ENCODE measurements around the gene SMOC2. TPM values are rescaled to one million over a fixed set of nuclear protein-coding genes. Genes with fewer than 3 reads are reported as not detected.

The SMOC2 gene
- total RNA-seq, 3 donors from 2014 or later = 14.4 to 67.2 (median 63.6) TPM

- no peak overlapping the region for H3K4me3 ChIP-seq
- intact Hi-C loops (cut with DNase I; ENCODE audit: low total_unique reads) = no loop called here
- no peaks in the 10 kb centered on the region for H3K9me3 ChIP-seq
- no peak overlapping the region for H3K27ac ChIP-seq
- TF ChIP-seq POLR2A (IDR thresholded peaks at IDR 0.05) = no peak
- TF ChIP-seq, protein P1, sequence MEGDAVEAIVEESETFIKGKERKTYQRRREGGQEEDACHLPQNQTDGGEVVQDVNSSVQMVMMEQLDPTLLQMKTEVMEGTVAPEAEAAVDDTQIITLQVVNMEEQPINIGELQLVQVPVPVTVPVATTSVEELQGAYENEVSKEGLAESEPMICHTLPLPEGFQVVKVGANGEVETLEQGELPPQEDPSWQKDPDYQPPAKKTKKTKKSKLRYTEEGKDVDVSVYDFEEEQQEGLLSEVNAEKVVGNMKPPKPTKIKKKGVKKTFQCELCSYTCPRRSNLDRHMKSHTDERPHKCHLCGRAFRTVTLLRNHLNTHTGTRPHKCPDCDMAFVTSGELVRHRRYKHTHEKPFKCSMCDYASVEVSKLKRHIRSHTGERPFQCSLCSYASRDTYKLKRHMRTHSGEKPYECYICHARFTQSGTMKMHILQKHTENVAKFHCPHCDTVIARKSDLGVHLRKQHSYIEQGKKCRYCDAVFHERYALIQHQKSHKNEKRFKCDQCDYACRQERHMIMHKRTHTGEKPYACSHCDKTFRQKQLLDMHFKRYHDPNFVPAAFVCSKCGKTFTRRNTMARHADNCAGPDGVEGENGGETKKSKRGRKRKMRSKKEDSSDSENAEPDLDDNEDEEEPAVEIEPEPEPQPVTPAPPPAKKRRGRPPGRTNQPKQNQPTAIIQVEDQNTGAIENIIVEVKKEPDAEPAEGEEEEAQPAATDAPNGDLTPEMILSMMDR (IDR thresholded peaks at IDR 0.05) = no peak
- TF ChIP-seq POLR2AphosphoS5 (IDR thresholded peaks at IDR 0.05) = no peak
- no peaks in the 10 kb centered on the region for H3K4me1 ChIP-seq
- H3K36me3 ChIP-seq = no peaks in the 10 kb centered on the region
- no peak for DNase-seq (ENCODE audit: low spot score in 2 of 2)
- no peaks in the 10 kb centered on the region for H3K27me3 ChIP-seq
Measured at GRCh38 chr6:168555618-168556273, 114.8 kb downstream of the SMOC2 start.

DNA sequence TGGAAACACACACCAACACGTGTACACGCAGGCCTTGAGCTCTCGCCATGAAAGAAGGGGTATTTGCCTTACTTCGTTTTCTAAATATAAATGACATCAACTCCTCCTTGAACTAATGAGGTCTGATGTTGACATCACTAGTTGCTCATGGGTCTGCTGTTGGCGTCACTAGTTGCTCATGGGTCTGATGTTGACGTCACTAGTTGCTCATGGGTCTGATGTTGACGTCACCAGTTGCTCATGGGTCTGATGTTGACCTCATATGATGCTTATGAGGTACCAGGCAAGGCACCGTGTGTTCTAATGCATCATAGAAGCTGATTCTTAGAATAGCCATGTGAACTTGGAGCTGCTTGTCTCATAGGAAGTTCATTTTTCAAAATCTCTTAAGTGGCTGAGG is 116.5 kb downstream of the SMOC2 start:
- no peaks in the 10 kb centered on the region for H3K27me3 ChIP-seq
- TF ChIP-seq, protein P1 (IDR thresholded peaks at IDR 0.05) = no peak
- TF ChIP-seq POLR2A (IDR thresholded peaks at IDR 0.05) = no peak
- no peak for TF ChIP-seq POLR2AphosphoS5 (IDR thresholded peaks at IDR 0.05)
- no peaks in the 10 kb centered on the region for H3K9me3 ChIP-seq
- intact Hi-C loops (cut with DNase I; ENCODE audit: low total_unique reads) = no loop called here
- no peak for DNase-seq (ENCODE audit: low spot score in 2 of 2)
- H3K4me3 ChIP-seq = no peak overlapping the region
- no peaks in the 10 kb centered on the region for H3K36me3 ChIP-seq
- no peaks in the 10 kb centered on the region for H3K4me1 ChIP-seq
- H3K27ac ChIP-seq = no peak overlapping the region

DNA sequence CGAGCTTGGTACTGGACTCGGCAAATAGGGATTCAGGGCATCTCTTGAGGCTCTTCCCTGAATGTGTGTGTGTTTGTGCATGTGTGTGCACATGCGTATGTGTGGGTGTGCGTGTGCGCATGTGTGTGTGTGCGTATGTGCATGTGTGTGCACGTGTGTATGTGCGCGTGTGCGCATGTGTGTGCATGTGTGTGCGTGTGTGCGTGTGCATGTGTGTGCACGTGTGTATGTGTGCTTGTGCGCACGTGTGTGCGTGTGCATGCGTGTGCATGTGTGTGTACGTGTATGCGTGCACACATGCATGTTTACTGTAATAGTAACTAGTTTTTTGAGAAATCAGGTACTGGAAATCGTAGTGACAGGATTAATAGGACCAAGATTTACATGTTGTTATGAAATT is 117.7 kb downstream of the SMOC2 start:
- H3K4me3 ChIP-seq = no peak overlapping the region
- no peaks in the 10 kb centered on the region for H3K4me1 ChIP-seq
- H3K27ac ChIP-seq = no peak overlapping the region
- no peak for DNase-seq (ENCODE audit: low spot score in 2 of 2)
- TF ChIP-seq POLR2A (IDR thresholded peaks at IDR 0.05) = no peak
- no peak for TF ChIP-seq POLR2AphosphoS5 (IDR thresholded peaks at IDR 0.05)
- TF ChIP-seq, protein P1 (IDR thresholded peaks at IDR 0.05) = no peak
- H3K9me3 ChIP-seq = no peaks in the 10 kb centered on the region
- no peaks in the 10 kb centered on the region for H3K36me3 ChIP-seq
- intact Hi-C loops (cut with DNase I; ENCODE audit: low total_unique reads) = no loop called here
- H3K27me3 ChIP-seq = no peaks in the 10 kb centered on the region

DNA sequence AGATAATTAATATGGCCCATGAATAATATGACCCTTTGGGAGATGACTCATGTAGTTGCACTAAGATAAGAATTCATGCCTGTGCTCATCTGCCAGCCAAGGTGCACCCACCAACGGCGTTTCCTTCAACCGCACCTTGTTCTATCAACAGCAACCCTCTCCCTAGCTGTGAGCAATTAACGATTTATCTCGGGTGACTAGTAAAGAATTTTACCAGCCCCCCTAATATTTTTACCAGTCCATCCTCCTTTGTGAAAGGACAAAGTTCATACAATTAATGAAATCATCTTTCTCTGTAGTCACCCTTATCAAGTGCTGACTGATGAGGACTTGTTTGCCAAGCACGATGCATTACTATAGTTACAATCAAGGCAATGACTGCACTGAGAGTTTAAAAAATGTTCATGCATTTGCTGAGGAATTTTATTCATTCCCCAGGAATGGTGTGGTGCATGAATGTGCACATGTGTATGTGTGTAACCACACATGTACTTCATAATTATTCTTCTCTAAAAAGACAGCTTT is 118.7 kb downstream of the SMOC2 start:
- no peaks in the 10 kb centered on the region for H3K4me1 ChIP-seq
- H3K9me3 ChIP-seq = no peaks in the 10 kb centered on the region
- no peaks in the 10 kb centered on the region for H3K36me3 ChIP-seq
- H3K27me3 ChIP-seq = no peaks in the 10 kb centered on the region
- no peak for DNase-seq (ENCODE audit: low spot score in 2 of 2)
- H3K4me3 ChIP-seq = no peak overlapping the region
- H3K27ac ChIP-seq = no peak overlapping the region
- intact Hi-C loops (cut with DNase I; ENCODE audit: low total_unique reads) = no loop called here
- no peak for TF ChIP-seq POLR2A (IDR thresholded peaks at IDR 0.05)
- TF ChIP-seq, protein P1 (IDR thresholded peaks at IDR 0.05) = no peak
- no peak for TF ChIP-seq POLR2AphosphoS5 (IDR thresholded peaks at IDR 0.05)

DNA sequence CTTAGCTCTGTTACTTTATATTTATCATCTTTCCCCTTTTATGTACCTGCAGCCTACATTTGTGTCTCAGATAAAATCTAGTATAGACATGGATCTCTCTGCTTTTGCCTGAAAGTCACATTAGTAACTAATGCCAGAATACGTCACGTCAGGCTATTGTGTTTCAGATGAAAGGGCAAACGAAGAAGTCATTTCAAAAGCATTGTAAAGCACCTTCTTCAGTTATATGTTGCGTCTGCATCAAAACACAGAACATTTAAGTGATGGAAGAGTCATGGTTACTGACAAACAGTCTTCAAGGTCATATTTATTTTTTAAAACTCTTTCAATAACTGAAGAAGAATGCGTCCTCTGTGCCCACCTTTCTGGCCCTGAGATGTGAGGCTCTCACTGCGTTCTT is 119.1 kb downstream of the SMOC2 start:
- H3K4me1 ChIP-seq = no peaks in the 10 kb centered on the region
- no peak for DNase-seq (ENCODE audit: low spot score in 2 of 2)
- intact Hi-C loops (cut with DNase I; ENCODE audit: low total_unique reads) = no loop called here
- no peaks in the 10 kb centered on the region for H3K36me3 ChIP-seq
- H3K27ac ChIP-seq = no peak overlapping the region
- no peak overlapping the region for H3K4me3 ChIP-seq
- no peaks in the 10 kb centered on the region for H3K9me3 ChIP-seq
- no peak for TF ChIP-seq POLR2A (IDR thresholded peaks at IDR 0.05)
- TF ChIP-seq, protein P1 (IDR thresholded peaks at IDR 0.05) = no peak
- no peak for TF ChIP-seq POLR2AphosphoS5 (IDR thresholded peaks at IDR 0.05)
- no peaks in the 10 kb centered on the region for H3K27me3 ChIP-seq

Measured in breast epithelium (tissue), 4 donors.